ENCODE results near the gene SLC35E2B. TPM values are rescaled to one million over a fixed set of nuclear protein-coding genes. Genes with fewer than 3 reads are reported as not detected.

Gene SLC35E2B
- total and polyA plus RNA-seq, 2 of the 13 experiments (the other 11 are each of a cell fraction or from before 2014, with no cell fraction given): 14.1 to 19.7 TPM

DNA sequence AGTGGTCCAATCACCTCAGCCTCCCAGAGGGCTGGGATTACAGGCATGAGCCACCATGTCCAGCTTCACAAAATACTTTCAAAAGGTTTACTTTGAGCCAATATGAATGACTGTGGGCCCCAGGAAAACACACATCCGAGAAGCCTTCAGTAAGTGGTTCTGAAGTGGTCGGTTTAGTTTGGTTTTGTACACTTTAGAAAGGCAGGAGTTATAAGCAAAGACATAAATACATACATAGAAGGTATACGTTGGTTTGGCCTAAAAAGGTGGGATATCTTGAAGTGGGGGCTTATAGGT is 80.5 kb downstream of the SLC35E2B start:
- in situ Hi-C loops (cut with HindIII; ENCODE audit: extremely low pct_ligation_motif_present, low pct_unique_long_range_greater_than_20kb): no loop called here
- H3K4me2 ChIP-seq (ENCODE audit: low read depth, low read length): no peak overlapping the region
- H3K27me3 ChIP-seq (ENCODE audit: control insufficient read depth in 1 of 2, insufficient read depth in 2 of 2, low read length in 2 of 2): no peaks in the 10 kb centered on the region; a peak in 3 of 5 replicates
- ATAC-seq (no peak), DNase-seq (ENCODE audit: low spot score) (no peak), FAIRE-seq (no peak)
- no peak overlapping the region for H3K9ac ChIP-seq (ENCODE audit: insufficient read depth, low read depth, low read length)
- BruUV-seq (replicated peaks): no TSS peak
- POLR2A ChIA-PET: no interaction called here
- 88% methylated on average over 3 of the region's 3 CpGs for WGBS (ENCODE audit: low lambda C conversion rate)
- H3K4me3 ChIP-seq (replicated peaks in 1 of 3; ENCODE audit: insufficient read depth in 1 of 3, low read depth in 2 of 3, low read length in 3 of 3): no peak overlapping the region
- H3K27ac ChIP-seq (ENCODE audit: extremely low read length, insufficient read depth, low read length): no peak overlapping the region
- intact Hi-C loops (cut with micrococcal nuclease; ENCODE audit: unreplicated experiment): loop anchor here (5.0 kb wide), 1 partner anchor 35 kb away; no protein-coding TSS in a partner anchor
- TF ChIP-seq, protein P1, sequence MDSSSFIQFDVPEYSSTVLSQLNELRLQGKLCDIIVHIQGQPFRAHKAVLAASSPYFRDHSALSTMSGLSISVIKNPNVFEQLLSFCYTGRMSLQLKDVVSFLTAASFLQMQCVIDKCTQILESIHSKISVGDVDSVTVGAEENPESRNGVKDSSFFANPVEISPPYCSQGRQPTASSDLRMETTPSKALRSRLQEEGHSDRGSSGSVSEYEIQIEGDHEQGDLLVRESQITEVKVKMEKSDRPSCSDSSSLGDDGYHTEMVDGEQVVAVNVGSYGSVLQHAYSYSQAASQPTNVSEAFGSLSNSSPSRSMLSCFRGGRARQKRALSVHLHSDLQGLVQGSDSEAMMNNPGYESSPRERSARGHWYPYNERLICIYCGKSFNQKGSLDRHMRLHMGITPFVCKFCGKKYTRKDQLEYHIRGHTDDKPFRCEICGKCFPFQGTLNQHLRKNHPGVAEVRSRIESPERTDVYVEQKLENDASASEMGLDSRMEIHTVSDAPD (CRISPR knock-in tag; IDR thresholded peaks at IDR 0.05): no peak
- no peak for TF ChIP-seq SIN3A (IDR thresholded peaks at IDR 0.05; ENCODE audit: borderline replicate concordance, low read depth, low read length)
- TF ChIP-seq ZNF558 (CRISPR knock-in tag; IDR thresholded peaks at IDR 0.05; ENCODE audit: borderline replicate concordance): no peak
- no peak for TF ChIP-seq ZNF232 (CRISPR knock-in tag; IDR thresholded peaks at IDR 0.05; ENCODE audit: borderline replicate concordance)
- TF ChIP-seq, protein P2, sequence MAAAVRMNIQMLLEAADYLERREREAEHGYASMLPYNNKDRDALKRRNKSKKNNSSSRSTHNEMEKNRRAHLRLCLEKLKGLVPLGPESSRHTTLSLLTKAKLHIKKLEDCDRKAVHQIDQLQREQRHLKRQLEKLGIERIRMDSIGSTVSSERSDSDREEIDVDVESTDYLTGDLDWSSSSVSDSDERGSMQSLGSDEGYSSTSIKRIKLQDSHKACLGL (CRISPR knock-in tag; IDR thresholded peaks at IDR 0.05): no peak
- no peak for TF ChIP-seq KDM1A (CRISPR knock-in tag; IDR thresholded peaks at IDR 0.05)
- TF ChIP-seq ZNF724P (CRISPR knock-in tag; IDR thresholded peaks at IDR 0.05; ENCODE audit: borderline replicate concordance): no peak
- no peak for TF ChIP-seq ZNF17 (CRISPR knock-in tag; IDR thresholded peaks at IDR 0.05)
- TF ChIP-seq, protein P3, sequence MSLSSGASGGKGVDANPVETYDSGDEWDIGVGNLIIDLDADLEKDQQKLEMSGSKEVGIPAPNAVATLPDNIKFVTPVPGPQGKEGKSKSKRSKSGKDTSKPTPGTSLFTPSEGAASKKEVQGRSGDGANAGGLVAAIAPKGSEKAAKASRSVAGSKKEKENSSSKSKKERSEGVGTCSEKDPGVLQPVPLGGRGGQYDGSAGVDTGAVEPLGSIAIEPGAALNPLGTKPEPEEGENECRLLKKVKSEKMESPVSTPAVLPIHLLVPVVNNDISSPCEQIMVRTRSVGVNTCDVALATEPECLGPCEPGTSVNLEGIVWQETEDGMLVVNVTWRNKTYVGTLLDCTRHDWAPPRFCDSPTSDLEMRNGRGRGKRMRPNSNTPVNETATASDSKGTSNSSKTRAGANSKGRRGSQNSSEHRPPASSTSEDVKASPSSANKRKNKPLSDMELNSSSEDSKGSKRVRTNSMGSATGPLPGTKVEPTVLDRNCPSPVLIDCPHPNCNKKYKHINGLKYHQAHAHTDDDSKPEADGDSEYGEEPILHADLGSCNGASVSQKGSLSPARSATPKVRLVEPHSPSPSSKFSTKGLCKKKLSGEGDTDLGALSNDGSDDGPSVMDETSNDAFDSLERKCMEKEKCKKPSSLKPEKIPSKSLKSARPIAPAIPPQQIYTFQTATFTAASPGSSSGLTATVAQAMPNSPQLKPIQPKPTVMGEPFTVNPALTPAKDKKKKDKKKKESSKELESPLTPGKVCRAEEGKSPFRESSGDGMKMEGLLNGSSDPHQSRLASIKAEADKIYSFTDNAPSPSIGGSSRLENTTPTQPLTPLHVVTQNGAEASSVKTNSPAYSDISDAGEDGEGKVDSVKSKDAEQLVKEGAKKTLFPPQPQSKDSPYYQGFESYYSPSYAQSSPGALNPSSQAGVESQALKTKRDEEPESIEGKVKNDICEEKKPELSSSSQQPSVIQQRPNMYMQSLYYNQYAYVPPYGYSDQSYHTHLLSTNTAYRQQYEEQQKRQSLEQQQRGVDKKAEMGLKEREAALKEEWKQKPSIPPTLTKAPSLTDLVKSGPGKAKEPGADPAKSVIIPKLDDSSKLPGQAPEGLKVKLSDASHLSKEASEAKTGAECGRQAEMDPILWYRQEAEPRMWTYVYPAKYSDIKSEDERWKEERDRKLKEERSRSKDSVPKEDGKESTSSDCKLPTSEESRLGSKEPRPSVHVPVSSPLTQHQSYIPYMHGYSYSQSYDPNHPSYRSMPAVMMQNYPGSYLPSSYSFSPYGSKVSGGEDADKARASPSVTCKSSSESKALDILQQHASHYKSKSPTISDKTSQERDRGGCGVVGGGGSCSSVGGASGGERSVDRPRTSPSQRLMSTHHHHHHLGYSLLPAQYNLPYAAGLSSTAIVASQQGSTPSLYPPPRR (CRISPR knock-in tag; IDR thresholded peaks at IDR 0.05; ENCODE audit: borderline replicate concordance): no peak
- no peak for TF ChIP-seq SNAPC2 (CRISPR knock-in tag; IDR thresholded peaks at IDR 0.05)
- no peak for TF ChIP-seq ZFP41 (CRISPR knock-in tag; IDR thresholded peaks at IDR 0.05; ENCODE audit: borderline replicate concordance)
- CTCF ChIA-PET (ENCODE audit: low intra/inter-chr PET ratio, low total read pairs): no interaction called here
- H3K36me3 ChIP-seq (replicated peaks in 1 of 2; ENCODE audit: control insufficient read depth in 1 of 2, insufficient read depth in 2 of 2, low read length in 2 of 2): no peaks in the 10 kb centered on the region
- H2AFZ ChIP-seq (ENCODE audit: low read length): no peak overlapping the region
- H3K79me2 ChIP-seq (ENCODE audit: insufficient read depth, low read length): peaks cover 11% of the 10 kb centered on the region
- no peaks in the 10 kb centered on the region for H3K9me3 ChIP-seq (ENCODE audit: low read length)
- peaks cover 39% of the 10 kb centered on the region for H3K4me1 ChIP-seq (ENCODE audit: insufficient read depth, low read length)
- H4K20me1 ChIP-seq (ENCODE audit: insufficient read depth, low read length): peaks cover 8% of the 10 kb centered on the region; the same call in 1 of the 2 replicates

Measured in HepG2 (cell line).